Erythroblast (primary cell): Measurements from ENCODE around the gene TNIK.

Experiments used
- GATA1 ChIP-seq: IDR thresholded peaks from 2 replicates; pipeline ENCODE4 v1.6.1; 2011; ENCODE audit warnings: low read depth, mild to moderate bottlenecking, control low read depth, low read length, moderate library complexity
- POLR2A ChIP-seq: IDR thresholded peaks from 2 replicates; pipeline ENCODE4 v1.6.1; 2011; ENCODE audit warnings: mild to moderate bottlenecking, low read length

GRCh38 chr3:171443211-171443957 is 16.8 kb downstream of the TNIK start:
- no peak for TF ChIP-seq POLR2A
- no peak for TF ChIP-seq GATA1
